Measurements from ENCODE around the gene NALF2. TPM values are rescaled to one million over a fixed set of nuclear protein-coding genes. Genes with fewer than 3 reads are reported as not detected.

Gene NALF2
- total and polyA plus RNA-seq, 2 of the 13 experiments (the other 11 are each of a cell fraction or from before 2014, with no cell fraction given): 2.2 to 4.0 TPM

- ChIA-PET POLR2A (no interaction called here), CTCF (ENCODE audit: low intra/inter-chr PET ratio, low total read pairs) (no interaction called here)
- Histone ChIP-seq H3K9me3 (ENCODE audit: low read length) (no peaks in the 10 kb centered on the region), H3K79me2 (ENCODE audit: insufficient read depth, low read length) (no peaks in the 10 kb centered on the region), H3K9ac (ENCODE audit: insufficient read depth, low read depth, low read length) (no peak overlapping the region), H3K27ac (ENCODE audit: extremely low read length, insufficient read depth, low read length) (no peak overlapping the region), H3K4me2 (ENCODE audit: low read depth, low read length) (no peak overlapping the region), H4K20me1 (ENCODE audit: insufficient read depth, low read length) (no peaks in the 10 kb centered on the region), H3K27me3 (ENCODE audit: control insufficient read depth in 1 of 2, insufficient read depth in 2 of 2, low read length in 2 of 2) (no peaks in the 10 kb centered on the region), H2AFZ (ENCODE audit: low read length) (no peak overlapping the region), H3K36me3 (replicated peaks in 1 of 2; ENCODE audit: control insufficient read depth in 1 of 2, insufficient read depth in 2 of 2, low read length in 2 of 2) (no peaks in the 10 kb centered on the region), H3K4me1 (ENCODE audit: insufficient read depth, low read length) (peaks cover 25% of the 10 kb centered on the region), H3K4me3 (replicated peaks in 1 of 3; ENCODE audit: insufficient read depth in 1 of 3, low read depth in 2 of 3, low read length in 3 of 3) (no peak overlapping the region)
- in situ Hi-C loops (cut with HindIII; ENCODE audit: extremely low pct_ligation_motif_present, low pct_unique_long_range_greater_than_20kb): no loop called here
- DNase-seq (ENCODE audit: low spot score) (no peak), ATAC-seq (no peak), FAIRE-seq (no peak)
- 55% methylated on average over 3 of the region's 3 CpGs for WGBS (ENCODE audit: low lambda C conversion rate)
- no TSS peak for BruUV-seq (replicated peaks)
- TF ChIP-seq SOX5 (CRISPR knock-in tag; IDR thresholded peaks at IDR 0.05; ENCODE audit: borderline replicate concordance) (no peak), TAF1 (CRISPR knock-in tag; IDR thresholded peaks at IDR 0.05) (no peak), ZNF547 (CRISPR knock-in tag; IDR thresholded peaks at IDR 0.05) (no peak), TEAD3 (CRISPR knock-in tag; optimal IDR thresholded peaks at IDR 0.05; ENCODE audit: borderline replicate concordance) (no peak), STAT5B (CRISPR knock-in tag; IDR thresholded peaks at IDR 0.05) (no peak), ZNF230 (CRISPR knock-in tag; IDR thresholded peaks at IDR 0.05) (no peak), FOSL1 (CRISPR knock-in tag; IDR thresholded peaks at IDR 0.05; ENCODE audit: borderline replicate concordance) (no peak), SP5 (CRISPR knock-in tag; IDR thresholded peaks at IDR 0.05; ENCODE audit: borderline replicate concordance, low read depth) (no peak), ZNF660 (CRISPR knock-in tag; IDR thresholded peaks at IDR 0.05; ENCODE audit: borderline replicate concordance, low read depth) (no peak), ZNF569 (CRISPR knock-in tag; IDR thresholded peaks at IDR 0.05; ENCODE audit: borderline replicate concordance) (no peak), ZSCAN30 (CRISPR knock-in tag; IDR thresholded peaks at IDR 0.05) (no peak)
- intact Hi-C loops (cut with micrococcal nuclease; ENCODE audit: unreplicated experiment): no loop called here
Observed at GRCh38 chrX:69543572-69543971, 39.4 kb downstream of the NALF2 start.

DNA sequence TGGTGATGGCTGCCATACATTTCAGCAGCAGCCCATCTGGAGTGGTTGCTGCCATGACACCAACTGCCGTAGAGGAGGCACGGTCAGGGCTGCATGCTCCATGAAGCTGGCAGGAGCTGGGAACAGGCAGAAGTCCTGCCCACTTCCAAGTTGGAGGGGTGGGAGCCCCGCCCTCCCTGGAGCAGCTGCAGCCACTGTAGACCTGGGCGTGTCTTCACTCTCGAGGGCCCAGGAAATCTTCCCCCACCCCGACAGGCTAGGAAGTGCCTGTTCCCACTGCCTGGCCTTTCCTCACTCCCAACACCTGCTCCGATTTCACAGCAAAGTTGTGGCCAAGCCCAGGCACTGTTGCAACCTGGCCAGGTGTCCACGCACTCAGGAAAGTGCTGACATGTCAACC, 42.3 kb downstream of the NALF2 start:
- Histone ChIP-seq H3K9me3 (ENCODE audit: low read length) (no peaks in the 10 kb centered on the region), H4K20me1 (ENCODE audit: insufficient read depth, low read length) (no peaks in the 10 kb centered on the region), H3K4me1 (ENCODE audit: insufficient read depth, low read length) (peaks cover 25% of the 10 kb centered on the region), H3K36me3 (replicated peaks in 1 of 2; ENCODE audit: control insufficient read depth in 1 of 2, insufficient read depth in 2 of 2, low read length in 2 of 2) (no peaks in the 10 kb centered on the region), H3K27ac (ENCODE audit: extremely low read length, insufficient read depth, low read length) (no peak overlapping the region), H2AFZ (ENCODE audit: low read length) (no peak overlapping the region), H3K9ac (ENCODE audit: insufficient read depth, low read depth, low read length) (no peak overlapping the region), H3K27me3 (ENCODE audit: control insufficient read depth in 1 of 2, insufficient read depth in 2 of 2, low read length in 2 of 2) (no peaks in the 10 kb centered on the region), H3K4me2 (ENCODE audit: low read depth, low read length) (peak overlapping the region; percentile 53), H3K4me3 (replicated peaks in 1 of 3; ENCODE audit: insufficient read depth in 1 of 3, low read depth in 2 of 3, low read length in 3 of 3) (peak overlapping the region in 1 of 3 experiments; percentile 40; a peak in 1 of 6 replicates), H3K79me2 (ENCODE audit: insufficient read depth, low read length) (no peaks in the 10 kb centered on the region)
- peak; percentile 23 for DNase-seq (ENCODE audit: low spot score)
- POLR2A ChIA-PET: interaction anchor here (1.6 kb wide), 1 partner anchor 9 kb away, joined by 5 read pairs; no protein-coding TSS in a partner anchor
- ATAC-seq: peak; percentile 75
- no TSS peak for BruUV-seq (replicated peaks)
- in situ Hi-C loops (cut with HindIII; ENCODE audit: extremely low pct_ligation_motif_present, low pct_unique_long_range_greater_than_20kb) (no loop called here), intact Hi-C loops (cut with micrococcal nuclease; ENCODE audit: unreplicated experiment) (no loop called here)
- FAIRE-seq: no peak
- 16% methylated on average over 4 of the region's 8 CpGs for WGBS (ENCODE audit: low lambda C conversion rate)
- CTCF ChIA-PET (ENCODE audit: low intra/inter-chr PET ratio, low total read pairs): no interaction called here
- TF ChIP-seq E2F5 (CRISPR knock-in tag; conservative IDR thresholded peaks at IDR 0.05): no peak
- TF ChIP-seq SP2 (CRISPR knock-in tag; IDR thresholded peaks at IDR 0.05): no peak
- no peak for TF ChIP-seq ZBTB37 (CRISPR knock-in tag; IDR thresholded peaks at IDR 0.05)

All from HepG2 (cell line).